PC-3 (cell line): ENCODE data around the gene UBXN6. TPM values are rescaled to one million over a fixed set of nuclear protein-coding genes. Genes with fewer than 3 reads are reported as not detected.

Experiments used
- ATAC-seq: fragments of 200-7000 bp; cut with Tn5 transposase; 2 replicates; pipeline ENCODE4 v1.9.1; 2020; ENCODE audit warnings: mild to moderate bottlenecking, moderate library complexity
- BruUV-seq: library from RNA; stranded (reverse); fragments of 400-500 nt; replicated peaks from 2 replicates; lab custom pipeline; 2021; lab: Mats Ljungman, UMichigan
- CTCF ChIA-PET: fragments of 300-600 bp; sonication (Branson Sonifier 250); formaldehyde crosslinking; loops from one replicate; lab custom pipeline; 2022; ENCODE audit warnings: antibody characterized with exemption; lab: Charles Lee
- POLR2A ChIA-PET: fragments of 300-600 bp; sonication (Branson Sonifier 250); formaldehyde crosslinking; loops from one replicate; lab custom pipeline; 2022; ENCODE audit warnings: antibody characterized with exemption; ENCODE audit not compliant: unreplicated experiment; lab: Charles Lee
- DNase-seq: peaks from one replicate; pipeline ENCODE4 v3.0.0-alpha.2; 2015
- H2AFZ ChIP-seq: fragments of 300-600 bp; sonication (generic); 2 replicates; pipeline ENCODE4 v1.6.0; 2016; ENCODE audit warnings: antibody characterized with exemption, low read length
- H3F3A ChIP-seq: fragments of 300-600 bp; sonication (generic); one replicate; pipeline ENCODE4 v1.6.0; 2017; ENCODE audit warnings: antibody characterized with exemption, low read length, control low read depth, mild to moderate bottlenecking; ENCODE audit not compliant: unreplicated experiment
- H3K27ac ChIP-seq: fragments of 300-600 bp; sonication (generic); 2 replicates; pipeline ENCODE4 v1.5.1; 2016; ENCODE audit warnings: mild to moderate bottlenecking, low read length
- H3K27me3 ChIP-seq: fragments of 300-600 bp; sonication (generic); 2 replicates; pipeline ENCODE4 v1.6.1; 2016; ENCODE audit warnings: low read length, mixed read lengths
- H3K36me3 ChIP-seq: fragments of 300-600 bp; sonication (generic); 2 replicates; pipeline ENCODE4 v1.6.1; 2016; ENCODE audit warnings: low read depth, mixed run types, low read length, mixed read lengths
- H3K4me1 ChIP-seq: fragments of 300-600 bp; sonication (generic); 2 replicates; pipeline ENCODE4 v1.5.1; 2016; ENCODE audit warnings: low read length; ENCODE audit not compliant: insufficient read depth
- H3K4me2 ChIP-seq: fragments of 300-600 bp; sonication (generic); 2 replicates; pipeline ENCODE4 v1.6.0; 2016; ENCODE audit warnings: low read length
- H3K4me3 ChIP-seq: fragments of 300-600 bp; sonication (generic); 2 replicates; pipeline ENCODE4 v1.5.1; 2016; ENCODE audit warnings: mild to moderate bottlenecking, low read length, mixed read lengths
- H3K79me2 ChIP-seq: fragments of 300-600 bp; sonication (generic); 2 replicates; pipeline ENCODE4 v1.6.1; 2017; ENCODE audit warnings: low read length, mixed read lengths
- H3K9ac ChIP-seq: fragments of 300-600 bp; sonication (generic); 2 replicates; pipeline ENCODE4 v1.6.0; 2016; ENCODE audit warnings: mild to moderate bottlenecking, low read length
- H3K9me2 ChIP-seq: fragments of 300-600 bp; sonication (generic); replicated peaks from 2 replicates; pipeline ENCODE4 v1.6.1; 2016; ENCODE audit warnings: mixed run types, low read length, mixed read lengths
- H3K9me3 ChIP-seq: fragments of 300-600 bp; sonication (generic); 2 replicates; pipeline ENCODE4 v1.6.1; 2016; ENCODE audit warnings: low read length, mixed read lengths
- H4K20me1 ChIP-seq: fragments of 300-600 bp; sonication (generic); 2 replicates; pipeline ENCODE4 v1.6.1; 2016; ENCODE audit warnings: low read length, mixed read lengths
- EZH2 ChIP-seq: fragments of 300-600 bp; sonication (generic); IDR thresholded peaks from one replicate; pipeline ENCODE4 v1.6.1; 2017; ENCODE audit warnings: antibody characterized with exemption, mild to moderate bottlenecking, low read length; ENCODE audit not compliant: unreplicated experiment
- EZH2phosphoT487 ChIP-seq: fragments of 300-600 bp; sonication (generic); IDR thresholded peaks from 2 replicates; pipeline ENCODE4 v1.6.1; 2018; ENCODE audit warnings: mild to moderate bottlenecking, antibody characterized with exemption, low read length, borderline replicate concordance
- intact Hi-C: fragments of 100-400 bp; cut with micrococcal nuclease; formaldehyde crosslinking; loops from 2 replicates; pipeline ENCODE4 v1.9.0; 2023
- total RNA-seq: library from RNA; depleted of rRNA; stranded (reverse); fragments of >200 nt; gene quantifications from 2 replicates; pipeline ENCODE4 v1.2.3, GENCODE V29; 2014
- TF ChIP-seq, protein P1 (sequence below): fragments of 300-600 bp; sonication (generic); conservative IDR thresholded peaks from 2 replicates; pipeline ENCODE4 v1.5.1; 2017; ENCODE audit warnings: antibody characterized with exemption, low read depth, mild to moderate bottlenecking, low read length

Gene UBXN6
- total RNA-seq, 1 experiment from 2014 or later = 64.0 TPM

DNA sequence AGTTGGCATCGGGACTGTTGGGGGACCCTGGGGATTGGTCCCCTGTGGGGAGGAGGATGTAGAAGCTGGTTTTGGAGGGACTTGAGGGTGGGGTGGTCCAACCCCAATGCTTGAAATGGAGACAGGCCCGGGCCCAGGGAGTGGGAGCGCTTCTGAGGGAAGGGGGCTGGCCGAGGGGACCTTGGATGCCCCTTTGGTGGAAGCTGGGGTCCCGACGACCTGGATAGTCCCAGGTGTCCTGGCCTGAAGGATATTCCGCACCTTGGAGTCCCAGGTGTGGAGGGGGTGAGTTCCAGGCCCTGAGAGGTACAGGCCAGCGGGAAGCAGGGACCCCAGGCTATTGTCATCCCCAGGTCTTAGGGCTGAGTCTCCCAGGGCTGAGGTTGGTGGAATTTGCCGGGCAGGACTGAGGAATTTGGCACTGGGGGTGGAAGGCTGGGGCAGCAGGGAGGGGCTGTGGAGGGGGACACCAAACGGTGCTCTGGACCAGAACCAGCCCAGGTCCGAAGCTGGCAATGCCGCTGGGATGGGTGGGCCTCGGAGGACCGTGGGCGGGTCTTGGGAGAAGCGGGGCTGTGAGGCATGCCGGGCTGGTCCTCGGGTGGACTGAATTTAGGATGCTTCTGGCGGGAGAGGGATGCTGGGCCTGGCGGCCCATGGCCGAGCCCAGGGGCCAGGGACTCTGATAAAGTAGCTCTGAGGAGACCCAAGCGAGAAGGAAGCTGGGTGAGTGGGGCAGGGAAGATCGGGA is 16.3 kb upstream of the UBXN6 start:
- H3K27ac ChIP-seq = no peak overlapping the region
- ChIA-PET CTCF (no interaction called here), POLR2A (no interaction called here)
- peak overlapping the region; percentile 98; the same call in 1 of the 2 replicates for H3K4me3 ChIP-seq
- H3K36me3 ChIP-seq = peaks cover 10% of the 10 kb centered on the region; the same call in 1 of the 2 replicates
- no peak overlapping the region for H2AFZ ChIP-seq
- ATAC-seq = no peak
- no peaks in the 10 kb centered on the region for H3K9me3 ChIP-seq
- no TSS peak for BruUV-seq
- no peak for TF ChIP-seq EZH2
- TF ChIP-seq EZH2phosphoT487 = no peak
- TF ChIP-seq, protein P1, sequence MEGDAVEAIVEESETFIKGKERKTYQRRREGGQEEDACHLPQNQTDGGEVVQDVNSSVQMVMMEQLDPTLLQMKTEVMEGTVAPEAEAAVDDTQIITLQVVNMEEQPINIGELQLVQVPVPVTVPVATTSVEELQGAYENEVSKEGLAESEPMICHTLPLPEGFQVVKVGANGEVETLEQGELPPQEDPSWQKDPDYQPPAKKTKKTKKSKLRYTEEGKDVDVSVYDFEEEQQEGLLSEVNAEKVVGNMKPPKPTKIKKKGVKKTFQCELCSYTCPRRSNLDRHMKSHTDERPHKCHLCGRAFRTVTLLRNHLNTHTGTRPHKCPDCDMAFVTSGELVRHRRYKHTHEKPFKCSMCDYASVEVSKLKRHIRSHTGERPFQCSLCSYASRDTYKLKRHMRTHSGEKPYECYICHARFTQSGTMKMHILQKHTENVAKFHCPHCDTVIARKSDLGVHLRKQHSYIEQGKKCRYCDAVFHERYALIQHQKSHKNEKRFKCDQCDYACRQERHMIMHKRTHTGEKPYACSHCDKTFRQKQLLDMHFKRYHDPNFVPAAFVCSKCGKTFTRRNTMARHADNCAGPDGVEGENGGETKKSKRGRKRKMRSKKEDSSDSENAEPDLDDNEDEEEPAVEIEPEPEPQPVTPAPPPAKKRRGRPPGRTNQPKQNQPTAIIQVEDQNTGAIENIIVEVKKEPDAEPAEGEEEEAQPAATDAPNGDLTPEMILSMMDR = no peak
- intact Hi-C loops = loop anchor here (5.0 kb wide), 1 partner anchor 43 kb away; the partner anchor contains the start of gene PLIN4
- no peak overlapping the region for H3K9ac ChIP-seq
- no peaks in the 10 kb centered on the region for H3F3A ChIP-seq
- peaks cover 13% of the 10 kb centered on the region; the same call in 1 of the 2 replicates for H3K4me1 ChIP-seq
- H3K9me2 ChIP-seq = no peaks in the 10 kb centered on the region
- peak overlapping the region; percentile 99 for H3K4me2 ChIP-seq
- no peak for DNase-seq
- H4K20me1 ChIP-seq = no peaks in the 10 kb centered on the region
- H3K79me2 ChIP-seq = peaks cover 28% of the 10 kb centered on the region
- no peaks in the 10 kb centered on the region for H3K27me3 ChIP-seq

DNA sequence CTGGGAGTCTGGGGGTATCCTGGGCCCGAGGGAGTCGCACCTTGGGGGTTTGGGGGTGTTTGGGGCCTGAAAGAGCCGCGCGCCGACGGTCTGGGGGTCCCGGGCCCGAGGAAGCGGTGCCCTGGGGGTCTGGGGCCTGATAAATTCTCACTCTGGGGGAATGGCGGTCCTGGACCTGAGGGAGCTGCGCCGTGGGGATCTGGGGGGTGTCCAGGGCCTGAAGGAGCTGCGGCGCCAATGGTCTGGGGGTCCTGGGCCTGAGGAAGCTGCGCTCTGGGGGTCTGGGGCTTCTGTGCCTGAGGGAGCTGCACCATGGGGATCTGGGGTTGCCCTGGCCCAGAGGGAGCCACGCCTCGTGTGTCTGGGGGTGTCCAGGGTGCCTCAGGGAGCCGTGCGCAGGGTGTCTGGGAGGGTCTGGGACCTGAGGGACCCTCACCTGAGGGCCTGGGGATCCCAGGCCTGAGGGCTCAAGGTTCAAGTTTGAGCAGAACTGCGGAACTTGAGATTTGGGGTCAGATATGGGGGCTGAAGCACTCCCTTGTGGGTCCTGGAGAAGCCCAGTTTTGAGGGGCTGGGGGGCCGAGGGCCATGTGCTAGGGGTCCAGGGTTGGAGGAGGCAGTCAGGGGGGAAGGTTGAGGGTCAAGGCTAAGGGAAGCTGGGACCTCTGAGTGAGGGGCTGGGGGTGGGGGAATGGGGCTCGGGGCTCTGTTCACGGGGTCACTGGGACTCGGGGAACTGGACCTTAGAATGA is 15.6 kb upstream of the UBXN6 start:
- peak overlapping the region; percentile 99 for H3K4me2 ChIP-seq
- TF ChIP-seq EZH2phosphoT487 = no peak
- TF ChIP-seq, protein P1 = no peak
- no peak for TF ChIP-seq EZH2
- H3K9ac ChIP-seq = peak overlapping the region; percentile 89
- H3K9me2 ChIP-seq = no peaks in the 10 kb centered on the region
- H3F3A ChIP-seq = no peaks in the 10 kb centered on the region
- peaks cover 28% of the 10 kb centered on the region for H3K79me2 ChIP-seq
- H2AFZ ChIP-seq = no peak overlapping the region
- peaks cover 7% of the 10 kb centered on the region; the same call in 1 of the 2 replicates for H3K36me3 ChIP-seq
- peak overlapping the region; percentile 98 for H3K4me3 ChIP-seq
- H3K27ac ChIP-seq = no peak overlapping the region
- no peaks in the 10 kb centered on the region for H3K9me3 ChIP-seq
- intact Hi-C loops = loop anchor here (5.0 kb wide), 1 partner anchor 44 kb away; the partner anchor contains the start of gene PLIN4
- ChIA-PET CTCF (no interaction called here), POLR2A (no interaction called here)
- ATAC-seq = no peak
- no peak for DNase-seq
- H4K20me1 ChIP-seq = no peaks in the 10 kb centered on the region
- peaks cover 13% of the 10 kb centered on the region; the same call in 1 of the 2 replicates for H3K4me1 ChIP-seq
- no TSS peak for BruUV-seq
- no peaks in the 10 kb centered on the region for H3K27me3 ChIP-seq
